Rectal smooth muscle tissue (tissue), 1 donor: ENCODE results near the gene SIK3.

Source experiments
- H3K27ac ChIP-seq: one replicate; pipeline ENCODE4 v1.7.0; 2013; ENCODE audit warnings: low read depth, low read length, inconsistent platforms
- H3K27me3 ChIP-seq: one replicate; pipeline ENCODE4 v1.7.0; 2013; ENCODE audit warnings: low read length; ENCODE audit not compliant: control insufficient read depth, insufficient read depth
- H3K36me3 ChIP-seq: one replicate; pipeline ENCODE4 v1.7.0; 2013; ENCODE audit warnings: low read length; ENCODE audit not compliant: control insufficient read depth, insufficient read depth
- H3K4me1 ChIP-seq: one replicate; pipeline ENCODE4 v1.7.0; 2013; ENCODE audit warnings: low read length; ENCODE audit not compliant: control insufficient read depth, insufficient read depth
- H3K4me3 ChIP-seq: one replicate; pipeline ENCODE4 v1.7.0; 2013; ENCODE audit warnings: low read length
- H3K9ac ChIP-seq: one replicate; pipeline ENCODE4 v1.7.0; 2013; ENCODE audit warnings: low read length

Gene SIK3

DNA sequence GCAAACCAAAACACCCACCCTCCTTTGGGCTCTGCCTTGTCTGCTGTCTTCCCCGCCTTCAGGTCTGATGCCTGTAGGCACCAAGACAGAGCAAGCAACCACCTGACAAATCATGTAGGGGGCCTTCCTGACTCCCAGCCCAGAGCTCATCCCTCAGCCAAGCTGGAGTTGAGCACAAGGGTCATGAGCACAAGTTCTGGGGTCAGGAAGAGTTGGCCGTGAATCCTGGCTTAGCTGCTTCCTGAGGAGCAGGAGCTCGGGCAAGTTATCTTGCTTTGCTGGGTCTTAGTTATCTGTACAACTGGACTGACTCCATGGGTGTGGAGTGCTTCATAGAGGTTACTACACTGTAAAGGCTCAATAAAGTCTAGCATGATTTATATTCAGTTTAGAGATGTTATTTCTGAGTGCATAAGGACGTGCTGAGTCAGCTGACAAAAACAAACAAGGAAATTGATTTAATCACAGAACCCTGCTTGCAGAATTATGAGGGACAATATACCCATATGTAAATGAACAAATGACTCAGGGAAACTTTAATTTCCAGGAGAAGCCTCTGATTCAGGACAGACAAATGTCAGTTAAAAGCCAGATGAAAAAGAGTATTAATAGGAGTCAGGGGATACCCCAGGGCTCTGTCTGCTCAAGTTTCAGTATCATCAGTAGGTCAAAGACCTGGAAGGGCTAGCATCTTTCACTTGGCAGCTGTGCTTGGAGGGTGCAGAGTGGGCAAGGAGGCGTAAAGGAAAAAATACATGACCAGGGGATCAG lies 245.8 kb downstream of the SIK3 start:
- peaks cover 13% of the 10 kb centered on the region for H3K36me3 ChIP-seq
- H3K4me3 ChIP-seq, result no peak overlapping the region
- no peaks in the 10 kb centered on the region for H3K27me3 ChIP-seq
- no peak overlapping the region for H3K27ac ChIP-seq
- no peak overlapping the region for H3K9ac ChIP-seq
- H3K4me1 ChIP-seq, result no peaks in the 10 kb centered on the region

DNA sequence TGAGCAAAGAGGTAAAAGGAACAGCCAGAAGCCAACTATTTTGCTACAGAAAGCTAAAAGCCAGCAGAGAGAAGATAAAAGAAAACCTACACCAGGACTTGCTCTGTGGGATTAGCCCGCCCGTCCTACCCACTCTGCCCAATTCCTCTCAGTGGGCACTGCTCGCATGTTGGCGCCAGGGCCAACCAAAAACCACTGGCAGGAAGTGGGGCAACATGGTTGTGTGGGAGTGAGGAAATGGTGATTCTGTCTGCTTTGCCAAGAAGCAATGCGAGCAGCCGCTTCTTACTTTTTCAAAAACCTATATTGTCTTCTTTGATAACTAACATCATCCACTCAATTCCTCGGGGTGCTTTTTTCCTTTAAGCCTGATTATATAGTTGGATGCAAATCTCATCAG lies 246.6 kb downstream of the SIK3 start:
- no peak overlapping the region for H3K4me3 ChIP-seq
- H3K4me1 ChIP-seq, result no peaks in the 10 kb centered on the region
- no peaks in the 10 kb centered on the region for H3K27me3 ChIP-seq
- peaks cover 19% of the 10 kb centered on the region for H3K36me3 ChIP-seq
- no peak overlapping the region for H3K27ac ChIP-seq
- no peak overlapping the region for H3K9ac ChIP-seq

DNA sequence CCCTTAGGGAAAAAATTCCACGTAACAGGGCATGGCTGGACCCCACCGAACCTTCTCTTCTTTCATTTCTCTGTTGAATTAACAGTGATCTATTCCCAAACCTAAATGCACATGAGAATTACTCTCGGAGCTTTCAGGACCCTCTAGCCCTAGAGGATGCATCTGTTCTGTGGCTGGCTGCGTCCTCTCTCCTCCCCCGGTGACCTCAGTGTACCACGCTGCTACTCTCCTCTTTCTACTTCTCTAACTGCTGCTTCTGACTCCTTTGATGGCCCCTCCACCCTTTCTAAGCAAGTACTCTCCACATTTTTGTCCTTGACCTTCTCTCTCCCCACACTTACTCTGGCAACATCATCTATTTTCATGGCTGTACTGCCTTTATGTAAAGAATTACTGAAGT lies 248.7 kb downstream of the SIK3 start:
- H3K4me1 ChIP-seq, result no peaks in the 10 kb centered on the region
- H3K27me3 ChIP-seq, result no peaks in the 10 kb centered on the region
- no peak overlapping the region for H3K4me3 ChIP-seq
- no peak overlapping the region for H3K9ac ChIP-seq
- H3K36me3 ChIP-seq, result peaks cover 22% of the 10 kb centered on the region
- H3K27ac ChIP-seq, result no peak overlapping the region

DNA sequence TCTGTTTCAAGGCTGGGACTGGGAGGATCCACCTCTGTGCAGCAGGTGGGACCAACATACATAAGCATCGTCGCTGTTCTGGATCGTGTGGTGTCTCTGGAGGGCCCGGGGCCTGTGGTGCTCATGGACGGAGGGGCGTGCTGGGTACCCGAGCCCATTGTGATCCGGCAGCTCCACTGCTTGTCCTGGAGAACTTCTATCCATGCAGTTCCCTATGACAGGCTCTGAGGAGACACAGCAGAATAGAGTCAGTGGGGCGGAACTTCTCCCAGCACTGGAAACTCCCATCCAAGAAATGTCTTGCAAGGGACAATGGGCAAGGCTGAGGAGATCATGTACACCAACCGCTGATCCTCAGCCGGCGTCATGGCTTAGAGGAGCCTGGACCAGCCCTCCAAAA lies 249.2 kb downstream of the SIK3 start:
- H3K27me3 ChIP-seq, result no peaks in the 10 kb centered on the region
- no peak overlapping the region for H3K4me3 ChIP-seq
- no peaks in the 10 kb centered on the region for H3K4me1 ChIP-seq
- peaks cover 22% of the 10 kb centered on the region for H3K36me3 ChIP-seq
- H3K9ac ChIP-seq, result no peak overlapping the region
- H3K27ac ChIP-seq, result no peak overlapping the region

DNA sequence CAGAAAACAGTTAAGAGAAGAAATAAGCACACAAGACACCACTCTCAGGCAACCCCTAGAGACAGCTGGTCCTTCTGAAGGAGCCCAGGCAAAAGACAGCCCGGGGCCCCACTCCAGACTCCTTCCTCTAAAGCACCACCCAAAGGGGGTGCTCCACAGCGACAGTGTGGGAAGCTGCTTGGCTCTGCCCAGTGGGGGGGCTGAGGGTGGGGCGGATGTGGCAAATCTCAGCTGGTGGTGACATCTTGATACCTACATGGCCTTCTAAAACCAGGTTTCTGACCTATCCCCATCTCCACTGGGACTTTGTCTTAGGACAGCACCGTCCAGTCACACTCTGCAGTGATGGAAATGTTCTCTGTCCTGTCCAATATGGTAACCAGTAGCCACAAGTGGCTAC lies 250.6 kb downstream of the SIK3 start:
- Histone ChIP-seq H3K9ac (no peak overlapping the region), H3K4me1 (no peaks in the 10 kb centered on the region), H3K4me3 (no peak overlapping the region), H3K36me3 (peaks cover 22% of the 10 kb centered on the region), H3K27me3 (no peaks in the 10 kb centered on the region), H3K27ac (no peak overlapping the region)

DNA sequence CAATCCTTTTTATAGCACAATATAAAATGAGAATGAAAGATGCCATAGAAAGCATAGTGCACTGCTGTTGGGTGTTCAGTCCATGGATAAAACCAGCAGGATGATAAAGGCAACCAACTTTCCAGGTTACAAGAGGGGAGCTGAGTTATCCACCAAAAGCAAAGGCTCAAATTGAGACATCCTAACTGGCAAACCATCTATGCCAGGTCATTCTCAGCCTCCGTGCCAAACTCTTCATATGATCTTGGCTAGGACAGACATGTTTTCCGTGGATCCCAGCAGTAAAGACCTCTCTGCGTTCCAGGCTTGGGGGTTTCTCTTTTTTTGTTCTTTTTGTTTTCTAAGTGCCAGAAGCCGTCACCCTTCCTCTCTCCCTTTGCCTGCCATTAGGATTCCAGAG lies 253.5 kb downstream of the SIK3 start:
- H3K27me3 ChIP-seq, result no peaks in the 10 kb centered on the region
- no peaks in the 10 kb centered on the region for H3K4me1 ChIP-seq
- no peak overlapping the region for H3K9ac ChIP-seq
- peaks cover 22% of the 10 kb centered on the region for H3K36me3 ChIP-seq
- no peak overlapping the region for H3K27ac ChIP-seq
- no peak overlapping the region for H3K4me3 ChIP-seq

DNA sequence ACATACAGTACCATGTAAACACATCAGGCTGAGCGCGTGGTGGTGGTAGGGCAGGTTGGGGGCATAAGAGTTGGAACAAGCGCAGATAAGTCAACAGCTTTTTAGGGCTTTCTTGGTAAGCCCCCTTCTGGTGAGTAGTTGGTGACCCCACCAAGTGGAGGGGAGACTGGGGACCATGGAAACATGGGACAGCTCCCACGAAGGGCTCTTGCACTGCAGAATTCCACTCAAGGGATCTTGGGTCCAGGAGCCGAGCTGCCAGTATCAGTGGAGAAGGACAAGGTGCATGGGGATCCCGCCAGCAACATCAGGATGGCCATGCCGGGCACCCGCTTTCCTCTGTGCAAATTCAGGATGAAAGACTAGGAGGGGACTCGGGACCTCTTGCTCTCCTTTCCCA lies 254.6 kb downstream of the SIK3 start:
- Histone ChIP-seq H3K4me3 (no peak overlapping the region), H3K4me1 (no peaks in the 10 kb centered on the region), H3K9ac (no peak overlapping the region), H3K27ac (no peak overlapping the region), H3K27me3 (no peaks in the 10 kb centered on the region), H3K36me3 (peaks cover 19% of the 10 kb centered on the region)

DNA sequence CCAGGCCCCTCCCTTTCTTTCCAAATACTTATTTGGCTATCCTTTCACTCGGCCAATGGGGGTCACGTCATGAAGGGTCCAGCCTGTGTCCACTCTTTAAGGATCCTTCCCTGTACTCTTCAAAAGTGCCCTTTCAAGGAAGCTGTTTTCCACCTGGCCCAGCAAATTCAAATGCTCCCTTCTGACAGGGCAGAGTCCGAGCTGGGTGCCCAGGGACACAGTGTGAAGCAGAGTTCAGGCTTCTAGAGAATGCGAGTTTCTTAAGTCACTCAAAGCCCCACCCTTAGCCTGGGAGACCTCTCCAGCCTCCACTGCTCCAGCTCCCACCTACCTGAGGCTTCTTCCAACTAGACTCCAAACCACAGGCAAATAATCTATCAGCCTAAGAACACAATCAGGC lies 255.3 kb downstream of the SIK3 start:
- Histone ChIP-seq H3K9ac (no peak overlapping the region), H3K36me3 (peaks cover 15% of the 10 kb centered on the region)

DNA sequence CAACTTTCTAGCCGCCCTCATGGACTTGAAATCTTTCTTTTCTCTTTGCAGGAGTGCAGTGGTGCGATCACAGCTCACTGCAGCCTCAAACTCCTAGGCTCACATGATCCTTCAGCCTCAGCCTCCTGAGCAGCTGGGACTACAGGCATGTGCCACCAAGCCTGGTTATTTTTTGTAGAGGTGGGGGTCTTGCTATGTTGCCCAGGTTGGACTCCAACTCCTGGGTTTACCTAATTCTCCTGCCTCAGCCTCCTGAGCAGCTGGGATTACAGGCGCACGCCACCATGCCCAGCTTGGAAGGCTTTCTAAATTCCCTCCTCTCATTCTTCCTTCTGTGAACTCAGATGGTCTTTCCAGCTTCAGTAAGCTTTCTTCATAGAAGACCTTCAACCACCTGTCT lies 256.1 kb downstream of the SIK3 start:
- Histone ChIP-seq H3K4me1 (no peaks in the 10 kb centered on the region), H3K36me3 (peaks cover 11% of the 10 kb centered on the region), H3K27me3 (no peaks in the 10 kb centered on the region), H3K27ac (no peak overlapping the region), H3K4me3 (no peak overlapping the region), H3K9ac (no peak overlapping the region)

More for the DNA sequence above, 255.3 kb downstream of the SIK3 start:
- Histone ChIP-seq H3K27me3 (no peaks in the 10 kb centered on the region), H3K27ac (no peak overlapping the region), H3K4me3 (no peak overlapping the region), H3K4me1 (no peaks in the 10 kb centered on the region)

DNA sequence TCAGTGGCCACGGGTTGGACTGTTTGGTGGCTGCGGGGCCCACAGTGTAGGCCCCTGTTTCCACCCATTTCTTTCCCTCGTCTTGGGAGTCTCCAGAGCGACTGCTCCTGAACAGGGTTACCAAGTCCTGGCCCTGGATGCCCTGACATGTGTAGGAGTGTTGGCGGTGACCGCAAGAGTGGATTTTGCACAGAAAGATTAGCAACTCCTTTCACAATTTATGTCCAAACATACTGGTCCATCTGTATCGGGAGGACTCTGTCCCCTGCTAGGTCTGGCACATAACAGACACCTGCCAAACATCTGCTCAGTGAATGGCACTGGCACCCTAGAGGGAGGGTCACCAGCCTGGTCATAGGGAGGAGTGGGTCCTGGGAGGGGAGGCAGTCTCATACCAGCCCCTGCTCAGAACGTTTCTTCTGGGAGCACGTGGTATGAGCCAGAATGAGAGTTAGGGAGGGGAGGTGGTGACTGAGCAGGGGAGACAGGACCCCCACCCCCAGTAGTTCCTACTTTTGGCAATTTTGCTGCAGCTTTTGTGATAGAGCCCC lies 257.4 kb downstream of the SIK3 start:
- Histone ChIP-seq H3K36me3 (no peaks in the 10 kb centered on the region), H3K4me3 (no peak overlapping the region), H3K27me3 (no peaks in the 10 kb centered on the region), H3K27ac (no peak overlapping the region), H3K4me1 (no peaks in the 10 kb centered on the region), H3K9ac (no peak overlapping the region)

DNA sequence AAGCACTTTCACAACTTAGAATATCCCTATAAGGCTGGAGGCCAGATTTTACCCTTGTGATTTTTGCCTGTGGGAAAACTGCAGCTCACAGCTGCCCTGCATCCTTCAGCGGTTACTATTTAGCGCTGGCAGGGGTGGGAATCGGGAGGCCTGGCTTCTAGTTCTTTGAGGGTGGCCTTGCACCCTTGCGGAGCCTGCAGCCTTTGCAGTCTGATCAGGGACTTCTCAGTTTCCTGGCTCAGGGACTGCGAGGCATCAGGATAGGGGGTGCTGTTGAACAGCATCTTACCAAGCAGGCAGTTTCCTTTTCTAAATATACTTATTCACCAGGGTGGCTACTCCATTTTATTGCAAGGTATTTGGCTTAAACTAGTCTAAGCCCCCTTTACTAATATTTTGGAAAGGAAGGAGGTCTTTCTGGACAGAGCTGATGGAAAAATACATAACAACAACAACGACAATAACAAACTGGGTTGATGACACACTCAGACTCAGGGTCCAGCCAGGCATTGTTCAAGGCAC lies 257.9 kb downstream of the SIK3 start:
- no peak overlapping the region for H3K4me3 ChIP-seq
- no peaks in the 10 kb centered on the region for H3K36me3 ChIP-seq
- H3K9ac ChIP-seq, result no peak overlapping the region
- H3K27me3 ChIP-seq, result no peaks in the 10 kb centered on the region
- no peak overlapping the region for H3K27ac ChIP-seq
- H3K4me1 ChIP-seq, result peaks cover 1% of the 10 kb centered on the region

DNA sequence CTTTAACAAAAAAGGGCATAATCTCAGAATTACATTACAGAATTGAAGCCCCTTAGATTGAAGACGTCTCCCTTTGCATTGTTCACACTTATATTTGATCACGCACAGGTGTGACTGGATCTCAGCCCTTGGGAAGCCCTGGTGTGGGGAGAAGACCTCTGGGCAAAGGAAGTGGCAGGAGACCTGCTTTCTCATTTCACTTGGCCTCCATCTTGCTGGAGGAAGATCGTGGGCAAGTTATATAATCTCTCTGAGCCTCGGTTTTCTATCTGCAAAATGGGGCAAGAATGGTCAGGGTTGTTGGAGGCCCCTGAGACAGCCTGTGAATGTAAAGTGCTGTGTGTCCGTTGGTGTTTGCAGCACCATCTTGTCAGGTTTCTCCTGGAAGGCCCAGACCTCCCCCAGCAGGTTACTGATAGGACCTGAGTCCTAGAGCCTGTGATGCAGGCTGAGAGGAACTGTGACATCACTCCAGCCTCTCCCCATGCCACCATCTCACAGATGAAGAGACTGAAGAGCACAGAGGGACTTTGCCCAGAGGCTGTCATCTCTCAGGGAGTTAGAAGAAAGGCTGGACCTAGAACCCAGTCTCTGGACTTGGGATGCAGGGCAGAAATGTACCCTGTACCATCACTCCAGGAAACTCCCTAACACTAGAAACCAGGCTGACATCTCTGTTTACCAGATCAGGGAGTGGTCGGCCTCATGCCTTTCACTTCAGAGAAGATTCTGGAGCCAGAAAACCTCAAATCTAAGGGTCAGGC lies 259.7 kb downstream of the SIK3 start:
- Histone ChIP-seq H3K36me3 (no peaks in the 10 kb centered on the region), H3K9ac (no peak overlapping the region), H3K27me3 (no peaks in the 10 kb centered on the region), H3K4me3 (no peak overlapping the region), H3K27ac (no peak overlapping the region), H3K4me1 (peaks cover 3% of the 10 kb centered on the region)
